Activated CD8-positive, alpha-beta memory T cell treated with anti-CD3 and anti-CD28 coated beads for 24 hours (primary cell): ENCODE results near the gene KHDRBS2.
"Not testable (repeated sequence)": the region's sequence is repeated elsewhere in the genome, so short reads cannot be mapped to it uniquely, and the experiment has no call there.

Experiments
- DNase-seq: peaks from one replicate; pipeline ENCODE4 v3.0.0-alpha.2; 2020

The KHDRBS2 gene

GRCh38 chr6:61835237-61835636 lies 450.8 kb downstream of the KHDRBS2 start:
- no peak for DNase-seq

- DNase-seq = no peak
Observed at GRCh38 chr6:61833176-61833755, 452.8 kb downstream of the KHDRBS2 start.

- no peak for DNase-seq
Observed at GRCh38 chr6:61817716-61818115, 468.3 kb downstream of the KHDRBS2 start.

GRCh38 chr6:61810047-61810446 lies 476.0 kb downstream of the KHDRBS2 start:
- no peak for DNase-seq

- no peak for DNase-seq
Observed at GRCh38 chr6:61809004-61809595, 476.9 kb downstream of the KHDRBS2 start.

GRCh38 chr6:61787998-61788397 lies 498.0 kb downstream of the KHDRBS2 start:
- DNase-seq = no peak

GRCh38 chr6:61769446-61769845 lies 516.6 kb downstream of the KHDRBS2 start:
- not testable (repeated sequence) for DNase-seq

GRCh38 chr6:61755739-61756138 lies 530.3 kb downstream of the KHDRBS2 start:
- DNase-seq = no peak

- DNase-seq = no peak
Observed at GRCh38 chr6:61751986-61752385, 534.0 kb downstream of the KHDRBS2 start.

GRCh38 chr6:61745994-61746393 lies 540.0 kb downstream of the KHDRBS2 start:
- no peak for DNase-seq

GRCh38 chr6:61711849-61712248 lies 574.2 kb downstream of the KHDRBS2 start:
- DNase-seq = no peak

- no peak for DNase-seq
Observed at GRCh38 chr6:61688165-61688564, 597.9 kb downstream of the KHDRBS2 start.

- DNase-seq = no peak
Observed at GRCh38 chr6:61682562-61682961, 603.5 kb downstream of the KHDRBS2 start.

GRCh38 chr6:61679625-61680024 lies 606.4 kb downstream of the KHDRBS2 start:
- DNase-seq = no peak

- DNase-seq = no peak
Observed at GRCh38 chr6:61675734-61676133, 610.3 kb downstream of the KHDRBS2 start.

- DNase-seq = no peak
Observed at GRCh38 chr6:61649845-61650244, 636.2 kb downstream of the KHDRBS2 start.

GRCh38 chr6:61640463-61640862 lies 645.6 kb downstream of the KHDRBS2 start:
- no peak for DNase-seq
